AG09309 (cell line): ENCODE results near the gene SLC5A10.
"Not testable (repeated sequence)": the region's sequence is repeated elsewhere in the genome, so short reads cannot be mapped to it uniquely, and the experiment has no call there.

ENCODE experiments used
- DNase-seq: peaks from one replicate; pipeline ENCODE4 v3.0.0-alpha.2; 2010; ENCODE audit warnings: low read depth
- H3K4me3 ChIP-seq: 2 replicates; pipeline ENCODE4 v1.5.1; 2011; ENCODE audit warnings: mild to moderate bottlenecking, low read depth, low read length, moderate library complexity; ENCODE audit not compliant: control insufficient read depth
- CTCF ChIP-seq: IDR thresholded peaks from 2 replicates; pipeline ENCODE4 v1.5.1; 2011; ENCODE audit warnings: mild to moderate bottlenecking, low read depth, low read length, inconsistent platforms; ENCODE audit not compliant: insufficient read depth, control insufficient read depth; ENCODE audit errors: missing control alignments

SLC5A10 gene

DNA sequence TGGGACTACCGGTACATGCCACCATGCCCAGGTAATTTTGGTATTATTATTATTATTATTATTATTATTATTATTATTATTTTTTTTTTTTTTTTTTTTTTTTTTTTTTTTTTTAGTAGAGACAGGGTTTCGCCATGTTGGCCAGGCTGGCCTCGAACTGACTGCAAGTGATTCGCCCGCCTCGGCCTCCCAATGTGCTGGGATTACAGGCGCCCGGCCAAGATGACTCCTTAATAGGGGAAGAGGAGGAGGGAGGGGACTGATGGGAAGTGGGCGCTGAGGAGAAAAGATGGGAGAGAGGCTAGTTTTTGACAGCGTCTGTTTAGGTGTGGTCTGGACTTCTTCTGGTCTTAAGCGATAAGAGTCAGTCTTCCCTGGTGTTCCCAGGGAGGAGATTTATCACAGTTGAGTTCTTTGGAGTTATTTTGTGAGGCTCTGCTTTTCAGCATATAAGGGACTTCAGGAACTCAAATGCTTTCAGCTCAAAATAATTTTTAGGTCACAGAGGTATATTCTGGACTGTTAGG lies 34.4 kb upstream of the SLC5A10 start:
- no peak for TF ChIP-seq CTCF
- no peak overlapping the region for H3K4me3 ChIP-seq
- DNase-seq: no peak

DNA sequence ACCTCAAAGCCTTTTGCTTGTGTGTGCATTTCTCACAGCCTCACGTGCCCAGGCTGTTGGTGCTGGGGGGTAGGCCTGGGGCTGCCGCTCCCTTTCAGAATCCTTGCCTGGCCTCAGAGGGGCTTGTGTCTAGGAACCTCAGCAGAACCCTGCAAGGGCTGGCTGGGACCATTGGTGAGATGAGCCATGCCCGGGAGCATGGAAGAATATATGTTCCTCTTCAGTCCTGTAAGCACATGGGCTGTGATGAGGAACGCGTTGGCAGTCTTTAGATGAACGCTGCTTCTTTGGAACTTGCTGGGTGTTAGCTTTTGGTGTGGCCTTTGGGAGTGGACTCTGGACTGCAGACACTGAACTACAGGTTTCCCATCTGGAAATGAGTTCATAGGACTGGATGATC lies 32.0 kb upstream of the SLC5A10 start:
- TF ChIP-seq CTCF: no peak
- no peak overlapping the region for H3K4me3 ChIP-seq
- DNase-seq: no peak

- H3K4me3 ChIP-seq: no peak overlapping the region
- no peak for DNase-seq
- no peak for TF ChIP-seq CTCF
Observed at GRCh38 chr17:18920911-18921441, 31.0 kb upstream of the SLC5A10 start.

DNA sequence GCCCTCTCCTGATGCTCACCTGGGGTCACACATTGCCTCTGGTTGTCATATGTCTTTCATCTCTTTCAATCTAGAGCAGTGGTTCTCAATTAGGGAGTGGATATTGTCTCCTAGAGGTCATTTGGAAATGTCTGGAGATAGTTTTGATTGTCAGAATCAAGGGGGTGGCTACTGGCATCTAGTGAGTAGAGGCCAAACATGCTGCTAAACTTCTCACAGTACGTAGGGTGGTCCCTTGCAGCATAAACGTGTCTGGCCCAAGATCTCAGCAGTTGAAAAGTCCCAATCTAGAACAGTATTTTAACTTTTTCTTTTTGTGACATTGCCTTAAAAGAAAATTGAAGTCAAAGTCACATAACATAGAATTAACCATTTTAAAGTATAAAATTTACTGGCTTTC lies 30.5 kb upstream of the SLC5A10 start:
- no peak for TF ChIP-seq CTCF
- DNase-seq: no peak

GRCh38 chr17:18921912-18922451 lies 30.0 kb upstream of the SLC5A10 start:
- DNase-seq: no peak
- no peak for TF ChIP-seq CTCF
- H3K4me3 ChIP-seq: no peak overlapping the region

More for the DNA sequence above, 30.5 kb upstream of the SLC5A10 start:
- no peak overlapping the region for H3K4me3 ChIP-seq

DNA sequence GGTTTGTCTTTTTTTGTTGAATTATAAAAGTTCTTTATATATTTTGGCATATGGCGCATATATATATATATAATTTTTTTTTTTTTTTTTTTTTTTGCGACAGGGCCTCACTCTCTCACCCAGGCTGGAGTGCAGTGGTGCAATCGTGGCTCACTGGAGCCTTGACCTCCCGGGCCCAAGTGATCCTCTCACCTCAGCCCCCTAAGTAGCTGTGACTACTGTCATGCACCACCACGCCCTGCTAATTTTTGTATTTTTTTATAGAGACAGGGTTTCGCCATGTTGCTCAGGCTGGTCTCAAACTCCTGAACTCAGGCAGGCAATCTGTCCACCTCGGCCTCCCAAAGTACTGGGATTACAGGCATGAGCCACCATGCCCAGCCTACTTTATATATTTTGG lies 29.4 kb upstream of the SLC5A10 start:
- DNase-seq, H3K4me3 ChIP-seq: not testable (repeated sequence)

GRCh38 chr17:18925187-18925586 lies 26.8 kb upstream of the SLC5A10 start:
- TF ChIP-seq CTCF: no peak
- no peak for DNase-seq
- no peak overlapping the region for H3K4me3 ChIP-seq
